ENCODE measurements around the gene SLC48A1.
"Not testable (repeated sequence)": the region's sequence is repeated elsewhere in the genome, so short reads cannot be mapped to it uniquely, and the experiment has no call there.

The SLC48A1 gene

DNA sequence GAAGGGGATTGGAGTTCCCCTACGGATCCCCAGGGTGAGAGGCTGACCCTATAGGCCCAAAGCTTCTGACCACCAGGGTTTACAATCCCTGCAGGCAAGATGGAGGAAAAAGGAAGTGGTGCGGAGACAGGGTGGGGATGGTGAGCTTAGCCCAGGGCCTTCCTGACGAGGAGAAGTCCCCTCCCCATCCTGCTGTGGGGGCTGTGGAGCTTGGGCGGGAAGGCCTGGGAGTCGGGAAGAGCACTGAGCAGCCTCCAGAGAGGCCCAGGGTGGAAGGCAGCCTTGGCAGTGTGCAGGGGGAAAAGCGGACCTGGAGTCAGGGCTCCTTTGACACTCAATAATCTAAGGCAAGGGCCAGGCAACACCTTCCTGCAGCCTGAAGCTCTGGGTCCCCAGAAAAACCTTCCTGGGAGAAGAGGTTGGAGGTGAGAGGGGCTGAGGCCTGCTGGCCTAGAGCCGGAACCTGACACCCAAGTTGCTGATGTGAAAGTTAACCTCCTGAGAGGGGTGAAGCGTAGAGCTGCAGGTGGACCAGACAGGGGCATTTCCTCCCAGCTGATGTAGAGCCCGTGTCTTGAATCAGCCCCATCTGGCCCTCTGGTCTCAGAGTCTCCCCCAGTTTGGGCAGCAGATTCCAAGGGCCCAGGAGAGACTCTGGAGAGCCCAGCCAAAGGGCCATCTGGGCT, 40.6 kb downstream of the SLC48A1 start:
- peak; percentile 80 for DNase-seq

DNA sequence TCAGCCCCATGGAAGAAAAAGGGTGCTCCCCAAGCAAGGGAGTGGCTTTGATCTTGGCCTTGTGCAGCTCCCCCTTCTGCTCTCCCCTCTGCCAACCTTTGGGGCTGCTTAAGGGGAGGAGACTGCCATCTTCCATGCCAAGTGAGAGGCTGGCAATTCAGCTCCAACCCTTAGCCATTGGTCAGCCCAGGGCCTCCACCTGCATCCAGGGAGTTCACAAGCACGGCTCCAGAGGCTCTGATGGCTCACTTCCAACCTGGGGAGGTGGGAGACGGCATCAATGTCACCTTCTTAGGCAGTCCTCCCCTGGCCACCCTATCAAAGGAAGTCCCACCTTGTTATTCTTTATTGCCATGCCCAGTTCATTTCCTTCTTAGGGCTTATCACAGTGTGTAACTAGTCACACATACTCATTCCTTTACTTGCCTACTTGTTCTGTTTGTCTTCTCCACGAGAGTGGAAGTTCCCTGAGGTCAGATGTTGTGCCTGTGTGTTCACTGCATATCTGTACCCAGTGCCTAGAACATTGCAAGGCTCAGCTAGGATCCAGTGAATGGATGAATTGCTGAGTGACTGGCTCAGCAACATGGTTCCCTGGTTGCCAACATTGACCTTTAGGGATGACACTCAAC, 41.6 kb downstream of the SLC48A1 start:
- DNase-seq, result no peak

DNA sequence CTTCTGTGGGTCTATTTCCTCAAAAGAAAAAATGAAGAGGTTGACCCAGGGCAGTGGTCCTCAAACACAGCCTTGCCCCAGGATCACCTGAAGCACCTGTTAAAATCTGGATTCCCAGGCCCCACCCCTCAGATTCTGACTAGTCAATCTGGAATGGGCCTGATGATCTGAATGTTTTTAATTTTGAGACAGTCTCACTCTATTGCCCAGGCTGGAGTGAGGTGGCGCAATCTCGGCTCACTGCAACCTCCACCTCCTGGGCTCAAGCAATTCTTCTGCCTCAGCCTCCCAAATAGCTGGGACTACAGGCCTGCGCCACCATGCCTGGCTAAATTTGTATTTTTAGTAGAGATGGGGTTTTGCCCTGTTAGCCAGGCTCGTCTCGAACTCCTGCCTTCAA, 42.4 kb downstream of the SLC48A1 start:
- DNase-seq, result not testable (repeated sequence)

DNA sequence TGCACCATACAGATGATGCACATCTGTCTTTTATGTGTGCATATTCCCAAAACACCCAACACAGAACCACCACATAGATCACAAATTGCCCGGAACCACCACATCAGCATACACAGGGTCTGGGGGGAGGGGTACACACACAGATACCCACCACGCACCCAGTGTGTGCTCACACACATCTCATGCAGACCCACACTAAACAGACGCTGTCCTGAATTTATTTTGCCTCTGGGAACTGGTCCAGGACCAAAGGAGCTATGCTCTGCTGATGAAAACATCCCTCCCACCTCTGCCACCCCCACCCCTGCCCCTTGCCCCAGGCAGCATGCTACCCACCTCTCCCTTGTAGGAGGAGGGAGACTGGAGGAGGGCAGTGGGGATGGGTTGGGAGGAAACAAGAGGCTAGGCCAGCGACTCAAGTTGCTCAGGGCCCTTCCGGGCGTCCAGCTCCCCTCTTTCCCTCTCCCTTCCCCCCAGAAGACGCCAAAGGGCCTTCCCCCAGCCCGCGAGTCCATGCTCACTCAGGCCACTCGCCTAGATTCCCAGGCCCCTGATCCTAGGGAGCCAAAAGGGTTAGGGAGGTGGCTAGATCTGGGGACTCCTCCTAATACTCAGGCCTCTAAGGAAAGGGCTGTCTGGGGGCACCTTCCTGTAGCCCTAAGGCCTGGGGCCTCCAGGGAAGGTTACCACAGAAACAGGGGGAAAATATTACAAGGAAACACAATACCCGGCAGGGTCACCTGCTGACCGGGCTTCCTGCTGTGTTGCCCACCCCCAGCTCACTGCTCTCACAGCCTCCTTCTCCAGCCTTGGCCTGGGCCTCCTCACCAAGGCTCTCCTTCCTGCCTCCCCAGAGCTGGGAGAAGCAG, 43.6 kb downstream of the SLC48A1 start:
- DNase-seq, result no peak

DNA sequence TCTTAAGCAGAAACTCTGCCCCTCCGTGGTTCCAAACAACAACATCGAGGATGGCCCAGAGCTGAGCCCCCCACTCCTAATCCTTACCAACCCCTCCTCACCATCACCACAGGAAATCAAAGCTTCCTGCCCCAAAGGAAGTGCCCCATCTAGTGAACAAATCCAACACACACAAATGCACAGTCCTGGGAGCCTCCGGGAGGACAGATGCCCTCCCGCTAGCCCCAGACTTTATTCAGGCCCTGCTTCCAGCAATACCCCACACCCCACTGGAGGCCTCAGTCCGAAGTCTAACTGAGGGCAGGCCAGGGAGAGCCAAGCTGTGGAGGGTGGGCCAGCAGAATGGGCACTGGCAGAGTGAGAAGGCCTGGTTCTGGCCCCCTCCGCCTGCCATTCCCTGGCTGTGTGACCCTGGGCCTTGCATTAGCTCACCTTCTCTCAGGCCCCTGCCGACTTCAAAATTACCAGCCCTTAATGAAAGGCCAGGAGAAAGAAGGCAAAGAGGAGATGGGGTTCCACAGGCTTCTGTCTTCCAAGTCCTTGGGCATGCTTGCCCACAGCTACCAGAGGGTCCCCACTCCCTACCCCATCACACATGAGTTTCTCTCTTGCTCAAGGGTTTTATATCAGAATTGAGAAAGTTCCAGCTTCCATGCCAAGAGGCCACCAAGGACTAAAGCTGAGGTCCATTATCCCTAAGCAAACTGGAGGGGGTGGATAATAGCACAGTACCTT, 44.4 kb downstream of the SLC48A1 start:
- no peak for DNase-seq

DNA sequence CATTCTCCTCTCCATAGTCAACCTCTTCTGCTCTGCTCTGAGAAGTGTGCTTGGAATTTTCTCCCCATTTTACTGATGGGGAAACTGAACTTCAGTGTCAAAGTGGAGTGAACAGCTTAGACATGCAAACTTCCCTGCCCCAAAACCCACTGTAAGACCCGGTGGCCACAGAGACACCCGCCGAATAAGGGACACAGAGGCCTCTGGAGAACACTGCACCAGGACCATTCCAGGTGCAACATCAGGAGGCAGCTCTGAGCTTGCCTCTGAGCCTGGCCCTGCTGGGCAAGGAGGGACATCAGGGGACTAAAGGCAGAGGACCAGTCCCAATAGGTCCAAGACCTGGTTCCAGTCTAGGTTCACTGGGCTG, 45.0 kb downstream of the SLC48A1 start:
- DNase-seq, result no peak

DNA sequence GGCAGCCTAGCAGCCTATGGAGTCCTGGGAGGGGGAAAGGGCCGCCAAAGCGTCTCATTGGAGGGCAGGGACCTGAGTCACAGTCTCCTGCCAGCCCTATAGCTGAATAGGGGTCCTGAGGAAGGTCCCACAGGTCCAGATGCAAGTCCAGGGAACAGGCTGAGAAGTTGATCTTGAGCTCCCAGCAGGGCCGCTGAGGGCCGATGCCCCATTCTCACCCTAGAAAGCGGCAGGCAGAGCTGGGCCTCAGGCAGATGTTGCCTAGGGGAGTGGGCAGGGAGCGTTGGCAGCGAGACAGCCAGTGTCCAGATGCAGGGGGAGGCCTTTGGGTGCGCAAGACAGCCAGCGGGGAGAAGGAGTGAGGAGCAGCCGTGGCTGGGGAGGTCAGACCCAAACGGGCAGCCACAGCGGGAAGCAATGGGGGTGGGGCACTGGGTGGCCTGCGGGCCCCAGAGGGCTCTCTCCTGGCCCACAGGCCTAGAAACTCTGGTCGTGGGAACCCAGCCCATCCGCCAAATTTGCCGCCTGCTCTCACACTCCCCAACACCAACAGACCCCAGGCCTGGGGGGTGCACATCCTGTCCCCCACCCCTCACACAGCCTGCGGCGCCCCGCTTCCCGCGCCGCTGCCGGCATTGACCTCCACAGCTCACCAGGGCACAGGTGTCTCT, 45.6 kb downstream of the SLC48A1 start:
- no peak for DNase-seq

DNA sequence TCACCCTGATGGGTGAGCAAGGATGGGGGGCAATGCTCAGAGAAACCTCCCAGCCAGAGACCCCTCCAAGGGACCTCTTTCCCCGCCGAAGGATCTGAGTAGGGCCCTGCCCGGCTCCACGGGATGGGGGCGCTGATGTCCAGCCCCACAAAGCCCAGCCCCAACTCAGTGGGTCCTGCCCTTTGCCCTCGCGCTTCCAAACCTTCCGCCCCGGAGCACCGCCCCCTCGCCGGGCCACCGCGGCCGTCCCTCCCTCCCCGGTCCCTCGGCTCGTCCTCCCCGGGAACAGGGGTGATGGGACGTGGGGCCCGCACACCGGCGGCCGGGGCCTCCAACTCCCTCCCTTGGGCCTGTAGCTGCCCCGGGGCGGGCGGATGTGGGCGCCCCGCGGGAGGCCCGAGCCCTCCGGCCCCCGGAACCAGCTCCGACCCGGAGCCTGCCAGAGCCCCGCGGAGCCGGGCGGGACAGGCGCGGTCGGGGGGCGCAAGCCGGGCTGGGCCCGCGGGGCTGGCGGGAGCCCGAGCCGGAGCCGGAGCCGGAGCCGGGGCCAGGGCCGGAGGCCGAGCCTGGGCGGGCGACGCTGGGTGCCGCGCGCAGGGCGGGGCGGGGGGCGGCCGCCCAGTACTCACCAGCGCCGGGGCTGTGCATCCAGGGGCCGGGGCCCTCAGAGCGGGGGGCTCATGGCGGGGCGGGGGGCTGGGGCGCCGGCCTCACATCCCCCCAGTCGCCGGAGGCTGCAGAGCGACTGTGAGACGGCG, 46.3 kb downstream of the SLC48A1 start:
- peak; percentile 53 for DNase-seq

DNA sequence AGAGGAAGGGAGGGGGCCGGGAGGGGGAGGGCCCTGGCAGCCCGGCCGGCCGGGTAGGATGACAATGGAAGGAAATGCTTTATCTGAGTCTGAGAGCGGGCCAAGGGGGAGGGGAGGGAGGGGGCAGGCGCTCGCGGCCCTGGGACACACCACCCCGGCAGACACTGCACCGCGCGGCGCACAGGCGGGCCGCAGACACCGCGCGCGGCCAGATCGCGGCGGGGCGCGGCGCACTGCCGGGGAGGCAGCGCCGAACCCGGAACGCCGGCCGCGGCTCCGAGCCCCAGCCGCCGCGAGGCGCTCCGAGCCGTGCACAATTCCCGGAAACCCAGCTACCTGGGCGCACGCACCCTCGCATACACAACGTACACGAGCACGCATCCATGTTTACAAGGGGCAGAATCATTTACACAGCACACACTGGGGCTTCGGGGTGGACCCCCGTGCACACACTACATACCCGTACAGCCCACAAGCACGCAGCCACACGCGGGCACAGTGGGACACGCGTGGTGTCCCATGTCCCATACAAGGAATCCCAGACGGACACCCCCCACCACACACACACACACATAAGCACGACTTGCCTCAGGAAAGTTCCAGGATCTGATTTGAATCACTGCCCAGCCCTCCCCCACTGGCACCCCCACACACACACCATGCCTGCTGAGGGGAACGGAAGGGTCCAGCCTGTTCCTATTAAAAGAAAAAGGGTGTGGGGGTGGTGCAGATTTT, 47.0 kb downstream of the SLC48A1 start, which contains the start of gene HDAC7:
Gene HDAC7, minus strand, starts transcription at position 8 of the 735 bp plus-strand sequence. CDS start 118 bp downstream, outside the sequence.
- DNase-seq, result peak; percentile 43

DNA sequence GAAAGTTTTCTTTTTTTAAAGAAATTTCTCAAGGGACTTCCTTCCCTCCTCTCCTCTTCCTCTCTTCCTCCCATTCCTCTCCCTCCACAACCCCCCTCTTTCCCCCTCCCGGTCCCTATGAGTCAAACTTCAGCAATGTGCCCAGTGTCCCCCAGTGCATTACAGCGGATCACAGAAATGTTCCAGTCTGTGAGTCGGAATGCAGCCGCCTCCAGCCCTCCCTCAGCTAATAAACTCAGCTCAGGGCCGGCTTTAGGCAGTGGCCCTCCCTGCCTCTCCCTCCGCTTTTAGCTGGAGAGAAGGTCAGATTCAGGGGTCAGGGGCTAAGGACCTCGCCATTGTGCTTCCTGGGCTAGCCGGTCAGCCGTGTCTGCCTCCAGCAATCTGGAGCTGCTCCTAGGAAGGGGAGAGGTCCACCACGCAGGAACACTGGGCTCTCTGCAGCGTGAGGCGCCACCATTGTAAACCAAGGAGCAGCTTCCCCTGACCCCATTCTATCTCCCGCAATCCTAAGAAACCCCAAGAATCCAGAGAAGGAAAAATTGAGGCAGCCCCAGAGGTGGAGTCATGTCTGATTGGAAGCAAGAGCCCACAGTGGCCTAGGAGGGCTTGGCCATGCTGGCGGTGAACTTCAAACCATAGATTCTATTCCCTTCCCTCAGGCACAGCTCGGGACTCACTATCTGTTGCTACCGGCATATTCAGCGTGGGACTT, 47.8 kb downstream of the SLC48A1 start:
- peak; percentile 51 for DNase-seq

DNA sequence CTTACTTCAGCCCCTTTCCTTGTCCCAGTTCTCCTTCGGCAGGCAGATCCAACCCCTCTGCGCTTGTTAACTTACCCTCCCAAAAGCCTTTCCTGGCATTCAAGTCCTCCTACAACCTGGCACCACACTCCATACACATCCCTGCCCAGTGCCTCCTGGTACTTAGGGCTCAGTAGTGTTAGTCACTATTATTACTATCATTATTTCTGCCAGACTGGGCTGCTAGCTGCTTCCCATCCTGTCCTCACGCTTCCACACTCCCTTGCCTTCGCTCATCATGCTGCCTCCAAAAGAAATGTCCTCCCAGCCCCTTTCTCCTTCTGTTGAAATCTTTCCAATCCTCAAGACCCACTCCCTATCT, 48.3 kb downstream of the SLC48A1 start:
- no peak for DNase-seq

DNA sequence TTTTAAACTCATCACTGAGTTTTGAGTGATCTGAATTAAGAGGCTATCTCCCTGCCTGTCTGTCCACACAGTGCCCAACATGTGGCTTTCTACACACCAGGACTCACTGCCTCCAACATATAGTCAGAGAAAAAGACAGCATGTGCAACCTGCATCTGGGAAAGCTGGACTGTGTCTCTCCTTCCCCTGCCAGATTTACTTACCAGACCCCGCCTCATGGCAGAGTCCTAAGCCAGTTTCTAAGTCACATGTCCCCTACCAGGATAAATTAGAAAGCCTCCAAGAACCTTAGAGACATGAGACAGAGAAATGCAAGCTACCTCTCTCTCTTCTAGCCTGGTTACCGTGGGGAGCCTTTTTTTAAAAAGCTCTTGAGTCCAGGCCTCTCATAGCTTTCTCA, 49.4 kb downstream of the SLC48A1 start:
- DNase-seq, result no peak

DNA sequence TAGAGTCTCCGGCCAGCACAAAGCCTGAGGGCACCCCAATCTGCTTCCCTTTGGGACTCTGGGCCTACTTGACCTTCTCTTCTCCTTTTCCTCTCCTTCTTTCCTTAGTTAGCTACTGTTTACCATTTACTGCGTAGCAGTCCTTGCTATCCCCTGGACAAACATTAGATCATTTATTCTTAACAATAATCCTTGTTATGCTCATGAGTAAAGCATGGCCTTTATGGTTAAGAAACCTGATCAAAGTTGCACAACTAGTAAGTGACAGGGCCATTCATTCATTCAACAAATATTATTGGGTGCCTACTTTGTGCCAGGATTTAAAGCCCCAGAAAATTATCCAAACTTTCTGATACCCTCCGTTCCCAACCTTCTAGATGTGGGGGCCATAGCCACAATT, 49.8 kb downstream of the SLC48A1 start:
- no peak for DNase-seq

DNA sequence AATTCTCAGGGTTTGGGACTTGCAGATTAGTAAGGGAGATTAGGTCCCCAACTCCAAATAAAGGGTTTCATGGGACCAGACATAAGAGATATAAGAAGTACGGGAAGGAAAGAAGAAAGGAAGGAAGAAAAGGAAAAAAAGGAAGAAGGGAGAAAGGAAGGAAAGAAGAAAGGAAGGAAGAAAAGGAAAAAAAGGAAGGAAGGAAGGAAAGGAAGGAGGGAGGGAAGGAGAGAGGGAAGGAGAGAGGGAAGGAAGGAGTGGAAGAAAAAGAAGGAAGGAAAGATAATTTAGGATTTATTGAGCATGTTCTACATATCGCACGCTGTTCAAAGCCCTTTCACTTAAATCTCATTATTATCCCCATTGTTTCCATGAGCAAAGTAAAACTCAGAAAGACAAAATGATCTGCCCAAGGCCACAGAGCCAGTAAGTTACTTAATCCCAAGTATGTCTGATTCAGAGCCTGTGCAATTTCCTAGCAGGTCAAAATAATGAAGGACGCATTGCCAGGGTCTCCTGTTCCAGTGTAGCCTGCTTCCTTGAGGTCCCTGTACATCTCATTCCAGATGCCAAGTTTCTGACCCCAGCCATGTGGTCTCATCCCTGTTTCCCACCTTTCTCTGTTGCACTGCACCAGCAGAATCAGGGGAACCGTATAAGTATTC, 50.5 kb downstream of the SLC48A1 start:
- DNase-seq, result no peak

DNA sequence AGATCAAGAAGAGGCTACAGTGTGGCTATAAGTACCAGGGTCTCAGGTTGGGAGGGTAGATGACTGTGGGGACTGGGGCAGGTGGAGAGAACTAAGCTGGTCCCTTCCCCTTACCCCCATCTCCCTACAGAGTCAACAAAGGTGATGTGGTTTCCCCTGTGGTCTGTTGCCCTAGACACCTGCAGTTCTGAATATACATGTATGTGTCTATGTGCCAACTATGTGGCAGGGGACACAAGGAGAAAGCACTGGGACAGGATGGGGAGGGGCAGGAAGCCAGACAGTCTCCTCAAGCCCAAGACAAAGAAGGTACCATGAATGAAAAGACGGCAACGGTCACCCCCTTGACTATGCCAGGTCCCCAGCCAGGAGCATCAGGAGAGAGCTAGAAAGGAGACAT, 51.2 kb downstream of the SLC48A1 start:
- no peak for DNase-seq

DNA sequence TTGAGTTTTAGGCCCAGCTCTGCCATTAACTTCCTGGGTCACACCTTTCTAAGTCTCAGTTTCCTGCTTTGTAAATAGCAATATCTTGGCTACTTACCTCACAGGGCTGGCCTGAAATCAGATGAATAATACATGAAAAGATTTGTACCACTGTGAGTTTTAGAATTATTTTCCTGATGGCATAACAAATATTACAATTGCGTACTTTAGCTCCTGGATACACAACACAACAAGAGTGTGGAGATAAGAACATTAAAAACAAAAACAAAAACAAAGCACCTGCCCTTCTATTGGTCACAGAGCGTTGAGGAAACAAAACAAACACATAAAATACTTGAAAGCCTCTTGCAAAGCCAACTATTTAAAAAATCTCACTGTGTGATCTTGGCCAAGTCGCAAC, 51.6 kb downstream of the SLC48A1 start:
- DNase-seq, result no peak

DNA sequence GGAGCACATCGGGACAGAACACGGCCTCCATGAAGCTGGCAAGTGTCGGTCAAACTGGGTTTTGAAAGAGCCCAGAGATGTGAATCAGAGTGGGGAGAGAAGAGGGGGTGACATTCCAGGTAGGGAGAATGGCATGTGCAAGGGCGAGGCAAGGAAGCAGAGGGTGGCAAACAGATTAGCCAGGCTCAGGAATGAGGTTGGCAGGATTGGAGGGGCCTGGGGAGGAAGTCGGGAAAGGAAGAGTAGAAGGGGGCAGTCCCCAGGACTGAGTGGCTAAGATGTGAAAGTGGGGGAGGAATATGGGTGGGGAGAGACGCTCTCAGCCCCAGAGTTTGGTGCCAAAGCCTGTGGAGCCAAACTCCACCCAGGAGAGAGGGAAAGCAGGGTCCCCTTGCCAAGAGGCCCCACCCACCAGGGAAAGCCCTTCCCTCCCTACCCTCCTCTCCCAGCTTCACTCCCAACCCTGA, 52.2 kb downstream of the SLC48A1 start:
- DNase-seq, result no peak

DNA sequence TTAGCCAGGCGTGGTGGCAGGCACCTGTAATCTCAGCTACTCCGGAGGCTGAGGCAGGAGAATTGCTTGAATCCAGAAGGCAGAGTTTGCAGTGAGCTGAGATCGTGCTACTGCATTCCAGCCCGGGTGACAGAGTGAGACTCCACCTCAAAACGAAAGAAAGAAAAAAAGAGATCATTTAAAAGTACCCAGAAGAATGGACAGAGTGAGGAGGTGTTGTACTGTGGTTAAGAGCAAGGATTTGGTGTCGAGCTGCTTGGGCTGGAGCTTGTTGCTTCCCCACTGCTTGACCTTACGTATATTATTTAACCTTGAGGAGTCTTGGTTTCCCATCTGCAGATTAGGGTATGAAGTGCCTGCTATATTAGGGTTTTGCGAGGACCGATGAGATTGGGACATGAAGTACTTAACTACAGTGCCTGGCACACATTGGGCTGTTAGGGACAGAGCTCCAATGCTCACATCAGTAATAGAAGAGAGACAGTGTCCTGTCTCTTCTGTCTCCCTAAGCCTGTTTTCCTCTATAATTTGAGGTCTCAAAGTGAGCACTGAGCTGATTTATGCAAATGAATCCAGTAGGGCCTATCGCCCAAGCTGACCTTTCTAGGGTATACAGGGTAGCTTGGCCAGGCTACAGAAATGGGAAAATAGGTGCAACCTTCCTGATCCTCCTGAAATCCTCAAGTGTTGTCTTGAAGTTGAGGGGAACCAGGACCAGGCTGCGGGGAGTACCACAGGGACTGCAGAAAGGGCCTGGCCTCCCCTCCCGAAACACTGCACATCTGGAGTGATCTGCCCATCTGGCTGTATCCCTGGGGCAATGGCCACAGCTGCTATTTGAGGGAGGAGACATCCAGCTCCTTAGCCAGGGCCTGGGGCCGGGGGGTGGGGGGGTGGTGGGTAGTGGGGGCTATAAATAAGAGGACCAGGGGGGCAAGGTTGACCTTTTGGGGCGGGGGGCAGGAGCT, 55.3 kb downstream of the SLC48A1 start:
- no peak for DNase-seq
